Left ventricle myocardium superior (tissue), 1 donor: ENCODE measurements around the gene ZNF414. TPM values are rescaled to one million over a fixed set of nuclear protein-coding genes. Genes with fewer than 3 reads are reported as not detected.
A peak's percentile ranks its signal among the peaks of the same experiment; 100 is the strongest.
"Not testable (repeated sequence)": the region's sequence is repeated elsewhere in the genome, so short reads cannot be mapped to it uniquely, and the experiment has no call there.

Experiments
- ATAC-seq: fragments of 200-7000 bp; cut with Tn5 transposase; one replicate; pipeline ENCODE4 v1.9.1; 2020; ENCODE audit warnings: mild to moderate bottlenecking, moderate library complexity
- DNase-seq: peaks from one replicate; pipeline ENCODE4 v3.0.0-alpha.2; 2020
- intact Hi-C: fragments of 100-400 bp; cut with micrococcal nuclease; formaldehyde crosslinking; loops from one replicate; pipeline ENCODE4 v1.11.0; 2022
- total RNA-seq: library from RNA; stranded (reverse); fragmentation: NEBNext Ultra II Directional; extraction: Animal tissue kit (Norgen Biotek cat#: 25700); gene quantifications from one replicate; pipeline ENCODE4 v1.2.1, GENCODE V29; 2021
- donor health status: DM: no; HTN: yes; CAD: no; lungs with severe emphysema.

The ZNF414 gene
- total RNA-seq, 1 donor from 2014 or later: 12.9 TPM

GRCh38 chr19:8525401-8525684 lies 11.4 kb upstream of the ZNF414 start:
- intact Hi-C loops: no loop called here
- DNase-seq: no peak
- ATAC-seq: no peak

- intact Hi-C loops: no loop called here
- DNase-seq (no peak), ATAC-seq (no peak)
Measured at GRCh38 chr19:8519388-8519787, 5.4 kb upstream of the ZNF414 start.

- no peak for DNase-seq
- intact Hi-C loops: no loop called here
- no peak for ATAC-seq
Measured at GRCh38 chr19:8518536-8518935, 4.6 kb upstream of the ZNF414 start.

GRCh38 chr19:8517551-8518442 lies 3.8 kb upstream of the ZNF414 start:
- no peak for DNase-seq
- intact Hi-C loops: no loop called here
- no peak for ATAC-seq

- intact Hi-C loops: no loop called here
- ATAC-seq: no peak
- DNase-seq: no peak
Measured at GRCh38 chr19:8515317-8515716, 1.4 kb upstream of the ZNF414 start.

GRCh38 chr19:8514505-8515009 lies 590 bp upstream of the ZNF414 start:
- DNase-seq, intact Hi-C loops, ATAC-seq: not testable (repeated sequence)

- ATAC-seq (no peak), DNase-seq (no peak)
- intact Hi-C loops: no loop called here
Measured at GRCh38 chr19:8513036-8513686, 806 bp downstream of the ZNF414 start.

- intact Hi-C loops: no loop called here
- no peak for ATAC-seq
- no peak for DNase-seq
Measured at GRCh38 chr19:8512115-8512967, 1.6 kb downstream of the ZNF414 start.

GRCh38 chr19:8511573-8512101 lies 2.3 kb downstream of the ZNF414 start:
- intact Hi-C loops: no loop called here
- ATAC-seq: no peak
- DNase-seq: no peak

- DNase-seq: no peak
- intact Hi-C loops: no loop called here
- ATAC-seq: no peak
Measured at GRCh38 chr19:8510589-8511115, 3.3 kb downstream of the ZNF414 start.

GRCh38 chr19:8506402-8506957 lies 7.5 kb downstream of the ZNF414 start:
- intact Hi-C loops: no loop called here
- DNase-seq (no peak), ATAC-seq (peak; percentile 15)

- intact Hi-C loops: no loop called here
Measured at GRCh38 chr19:8505680-8506401, 8.1 kb downstream of the ZNF414 start.

GRCh38 chr19:8504919-8505318 lies 9.0 kb downstream of the ZNF414 start:
- ATAC-seq (no peak), DNase-seq (no peak)
- intact Hi-C loops: no loop called here

More at GRCh38 chr19:8505680-8506401, 8.1 kb downstream of the ZNF414 start:
- ATAC-seq (peak; percentile 90), DNase-seq (peak; percentile 92)

GRCh38 chr19:8504171-8504570 lies 9.8 kb downstream of the ZNF414 start:
- intact Hi-C loops: no loop called here
- ATAC-seq (no peak), DNase-seq (no peak)

- DNase-seq: no peak
- intact Hi-C loops: no loop called here
Measured at GRCh38 chr19:8503510-8503909, 10.5 kb downstream of the ZNF414 start.

GRCh38 chr19:8501981-8502380 lies 12.0 kb downstream of the ZNF414 start:
- no peak for DNase-seq
- intact Hi-C loops: no loop called here
- ATAC-seq: no peak

More at GRCh38 chr19:8503510-8503909, 10.5 kb downstream of the ZNF414 start:
- ATAC-seq: no peak

- ATAC-seq (no peak), DNase-seq (no peak)
- intact Hi-C loops: no loop called here
Measured at GRCh38 chr19:8501516-8501915, 12.5 kb downstream of the ZNF414 start.

GRCh38 chr19:8500158-8500557 lies 13.8 kb downstream of the ZNF414 start:
- intact Hi-C loops: no loop called here
- DNase-seq (no peak), ATAC-seq (no peak)
